PFSK-1 (cell line): ENCODE measurements around the gene PARP1.

ENCODE experiments used
- FOXP2 ChIP-seq: optimal IDR thresholded peaks from 2 replicates; pipeline ENCODE3; 2011; ENCODE audit warnings: borderline replicate concordance, control low read depth, inconsistent platforms; ENCODE audit not compliant: insufficient read depth; ENCODE audit errors: extremely low read length, extremely low read depth
- POLR2AphosphoS5 ChIP-seq: IDR thresholded peaks from 2 replicates; pipeline ENCODE4 v1.6.1; 2012; ENCODE audit warnings: low read depth, mild to moderate bottlenecking, control low read depth, low read length, moderate library complexity
- SIN3A ChIP-seq: IDR thresholded peaks from 2 replicates; pipeline ENCODE4 v1.6.1; 2012; ENCODE audit warnings: mild to moderate bottlenecking, low read length, moderate library complexity, borderline replicate concordance; ENCODE audit not compliant: insufficient read depth
- TAF1 ChIP-seq: IDR thresholded peaks from 2 replicates; pipeline ENCODE4 v1.6.1; 2012; ENCODE audit warnings: low read length, control low read depth, borderline replicate concordance; ENCODE audit not compliant: insufficient read depth
- TF ChIP-seq, protein P1 (sequence below), 2 experiments: IDR thresholded peaks; 2 replicates each; pipeline versions ENCODE4 v1.6.1 to v1.8.0; 2011 to 2012; ENCODE audit warnings: low read depth in 2 of 2, low read length in 2 of 2, control low read depth in 1 of 2, inconsistent platforms in 1 of 2, mild to moderate bottlenecking in 1 of 2, moderate library complexity in 1 of 2; ENCODE audit not compliant: insufficient read depth in 1 of 2

PARP1 gene

GRCh38 chr1:226410958-226411357 lies 3.1 kb upstream of the PARP1 start:
- no peak for TF ChIP-seq POLR2AphosphoS5
- no peak for TF ChIP-seq TAF1
- TF ChIP-seq, protein P1, sequence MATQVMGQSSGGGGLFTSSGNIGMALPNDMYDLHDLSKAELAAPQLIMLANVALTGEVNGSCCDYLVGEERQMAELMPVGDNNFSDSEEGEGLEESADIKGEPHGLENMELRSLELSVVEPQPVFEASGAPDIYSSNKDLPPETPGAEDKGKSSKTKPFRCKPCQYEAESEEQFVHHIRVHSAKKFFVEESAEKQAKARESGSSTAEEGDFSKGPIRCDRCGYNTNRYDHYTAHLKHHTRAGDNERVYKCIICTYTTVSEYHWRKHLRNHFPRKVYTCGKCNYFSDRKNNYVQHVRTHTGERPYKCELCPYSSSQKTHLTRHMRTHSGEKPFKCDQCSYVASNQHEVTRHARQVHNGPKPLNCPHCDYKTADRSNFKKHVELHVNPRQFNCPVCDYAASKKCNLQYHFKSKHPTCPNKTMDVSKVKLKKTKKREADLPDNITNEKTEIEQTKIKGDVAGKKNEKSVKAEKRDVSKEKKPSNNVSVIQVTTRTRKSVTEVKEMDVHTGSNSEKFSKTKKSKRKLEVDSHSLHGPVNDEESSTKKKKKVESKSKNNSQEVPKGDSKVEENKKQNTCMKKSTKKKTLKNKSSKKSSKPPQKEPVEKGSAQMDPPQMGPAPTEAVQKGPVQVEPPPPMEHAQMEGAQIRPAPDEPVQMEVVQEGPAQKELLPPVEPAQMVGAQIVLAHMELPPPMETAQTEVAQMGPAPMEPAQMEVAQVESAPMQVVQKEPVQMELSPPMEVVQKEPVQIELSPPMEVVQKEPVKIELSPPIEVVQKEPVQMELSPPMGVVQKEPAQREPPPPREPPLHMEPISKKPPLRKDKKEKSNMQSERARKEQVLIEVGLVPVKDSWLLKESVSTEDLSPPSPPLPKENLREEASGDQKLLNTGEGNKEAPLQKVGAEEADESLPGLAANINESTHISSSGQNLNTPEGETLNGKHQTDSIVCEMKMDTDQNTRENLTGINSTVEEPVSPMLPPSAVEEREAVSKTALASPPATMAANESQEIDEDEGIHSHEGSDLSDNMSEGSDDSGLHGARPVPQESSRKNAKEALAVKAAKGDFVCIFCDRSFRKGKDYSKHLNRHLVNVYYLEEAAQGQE (IDR thresholded peaks at IDR 0.05; ENCODE audit: insufficient read depth in 1 of 2, low read depth in 2 of 2, low read length in 2 of 2) = no peak
- TF ChIP-seq FOXP2 = no peak
- no peak for TF ChIP-seq SIN3A

- TF ChIP-seq, protein P1 (IDR thresholded peaks at IDR 0.05; ENCODE audit: insufficient read depth in 1 of 2, low read depth in 2 of 2, low read length in 2 of 2) = no peak
- TF ChIP-seq SIN3A = no peak
- no peak for TF ChIP-seq TAF1
- no peak for TF ChIP-seq FOXP2
- TF ChIP-seq POLR2AphosphoS5 = no peak
Observed at GRCh38 chr1:226409392-226409791, 1.5 kb upstream of the PARP1 start.

GRCh38 chr1:226408285-226409184 lies 642 bp upstream of the PARP1 start:
- TF ChIP-seq FOXP2 (no peak), SIN3A (no peak), TAF1 (no peak), POLR2AphosphoS5 (no peak)
- TF ChIP-seq, protein P1 (IDR thresholded peaks at IDR 0.05; ENCODE audit: insufficient read depth in 1 of 2, low read depth in 2 of 2, low read length in 2 of 2) = no peak

DNA sequence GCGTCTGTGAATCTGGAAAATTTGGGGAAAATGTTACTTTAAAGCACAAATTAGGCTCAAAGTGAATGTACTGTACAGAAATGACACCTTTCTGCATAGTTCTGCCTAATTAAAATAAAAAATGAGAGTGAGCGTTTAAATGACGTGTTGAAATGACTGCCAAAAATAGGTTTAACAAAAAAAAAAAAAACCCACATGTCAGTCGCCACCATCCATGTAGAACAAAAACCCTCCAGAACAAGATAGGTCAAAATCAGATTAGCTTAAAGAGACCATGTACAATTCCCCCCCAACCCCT lies 745 bp downstream of the PARP1 start:
- TF ChIP-seq, protein P1 (IDR thresholded peaks at IDR 0.05; ENCODE audit: insufficient read depth in 1 of 2, low read depth in 2 of 2, low read length in 2 of 2) = no peak
- no peak for TF ChIP-seq SIN3A

DNA sequence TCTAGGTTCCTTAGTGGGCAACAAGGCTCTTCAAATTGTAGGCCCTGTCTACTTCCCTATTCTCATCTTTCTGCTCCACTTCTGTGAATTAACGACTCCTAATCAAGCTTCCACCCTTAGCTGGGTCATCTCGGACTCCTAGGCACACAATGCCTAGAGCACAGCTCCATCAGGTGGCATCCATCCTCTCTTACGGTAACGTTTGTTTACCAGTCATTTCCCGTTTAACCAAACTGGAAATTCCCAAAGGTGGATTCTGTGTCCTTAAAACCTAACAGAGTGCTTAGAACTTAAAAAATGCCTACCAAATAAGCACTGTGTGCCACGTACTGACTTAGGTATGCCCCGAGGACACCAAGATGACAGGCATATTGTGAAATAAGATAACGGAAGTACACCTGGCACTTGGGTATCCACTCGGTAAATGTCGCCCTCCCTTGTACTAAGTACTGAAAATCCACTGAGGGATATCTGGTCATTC lies 1.5 kb downstream of the PARP1 start:
- TF ChIP-seq, protein P1 (IDR thresholded peaks at IDR 0.05; ENCODE audit: insufficient read depth in 1 of 2, low read depth in 2 of 2, low read length in 2 of 2) = no peak
- TF ChIP-seq FOXP2 (no peak), SIN3A (no peak), TAF1 (no peak), POLR2AphosphoS5 (no peak)
